Measurements from ENCODE around the gene MTNR1A.

Gene MTNR1A

DNA sequence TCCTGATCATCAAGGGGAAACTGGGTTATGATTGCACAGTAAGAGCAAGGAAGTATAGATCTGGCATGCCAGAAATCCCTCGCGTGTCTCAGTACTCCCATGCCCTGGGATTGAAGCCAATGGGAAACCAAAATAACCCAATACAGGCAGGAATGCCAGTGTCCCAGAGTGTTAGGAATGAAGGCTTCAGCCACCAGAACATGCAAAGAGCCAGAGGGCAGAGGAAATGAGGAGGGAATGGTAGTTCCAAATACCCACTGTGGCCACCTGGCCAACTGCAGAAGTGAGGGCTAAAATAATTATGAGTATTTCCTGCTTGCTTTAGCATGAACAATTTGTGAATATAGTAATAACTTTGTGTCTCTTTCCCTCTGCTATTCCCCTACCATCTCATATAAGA, 12.2 kb downstream of the MTNR1A start:
- TF ChIP-seq FOXP2 (optimal IDR thresholded peaks at IDR 0.05; ENCODE audit: borderline replicate concordance, extremely low read depth, extremely low read length, insufficient read depth), result no peak
- TF ChIP-seq REST (IDR thresholded peaks at IDR 0.05; ENCODE audit: insufficient read depth in 1 of 2, low read depth in 2 of 2, low read length in 2 of 2), result no peak
- no peak for TF ChIP-seq SIN3A (IDR thresholded peaks at IDR 0.05; ENCODE audit: borderline replicate concordance, insufficient read depth, low read length)

DNA sequence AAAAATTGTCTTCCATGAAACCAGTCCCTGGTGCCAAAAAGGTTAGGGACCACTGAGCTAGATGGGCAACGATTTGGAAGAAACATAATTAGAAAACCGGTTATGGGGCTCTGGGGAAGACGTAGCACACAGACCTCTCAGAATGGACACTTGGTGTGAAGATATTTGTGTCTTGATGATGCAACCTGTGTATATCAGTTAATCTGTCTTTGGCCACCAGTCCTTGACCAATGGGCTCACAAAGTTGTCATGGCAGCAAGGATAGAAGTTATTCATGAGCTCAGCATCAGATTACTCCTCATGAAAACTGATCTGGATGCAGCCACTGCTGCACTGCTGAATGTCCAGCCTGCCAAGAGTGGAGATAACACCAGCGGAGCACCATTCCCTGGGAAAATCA, 13.6 kb downstream of the MTNR1A start:
- TF ChIP-seq SIN3A (IDR thresholded peaks at IDR 0.05; ENCODE audit: borderline replicate concordance, insufficient read depth, low read length), result no peak
- no peak for TF ChIP-seq REST (IDR thresholded peaks at IDR 0.05; ENCODE audit: insufficient read depth in 1 of 2, low read depth in 2 of 2, low read length in 2 of 2)
- no peak for TF ChIP-seq TAF1 (IDR thresholded peaks at IDR 0.05; ENCODE audit: borderline replicate concordance, insufficient read depth, low read length)
- TF ChIP-seq FOXP2 (optimal IDR thresholded peaks at IDR 0.05; ENCODE audit: borderline replicate concordance, extremely low read depth, extremely low read length, insufficient read depth), result no peak
- no peak for TF ChIP-seq POLR2AphosphoS5 (IDR thresholded peaks at IDR 0.05; ENCODE audit: low read depth, low read length)

DNA sequence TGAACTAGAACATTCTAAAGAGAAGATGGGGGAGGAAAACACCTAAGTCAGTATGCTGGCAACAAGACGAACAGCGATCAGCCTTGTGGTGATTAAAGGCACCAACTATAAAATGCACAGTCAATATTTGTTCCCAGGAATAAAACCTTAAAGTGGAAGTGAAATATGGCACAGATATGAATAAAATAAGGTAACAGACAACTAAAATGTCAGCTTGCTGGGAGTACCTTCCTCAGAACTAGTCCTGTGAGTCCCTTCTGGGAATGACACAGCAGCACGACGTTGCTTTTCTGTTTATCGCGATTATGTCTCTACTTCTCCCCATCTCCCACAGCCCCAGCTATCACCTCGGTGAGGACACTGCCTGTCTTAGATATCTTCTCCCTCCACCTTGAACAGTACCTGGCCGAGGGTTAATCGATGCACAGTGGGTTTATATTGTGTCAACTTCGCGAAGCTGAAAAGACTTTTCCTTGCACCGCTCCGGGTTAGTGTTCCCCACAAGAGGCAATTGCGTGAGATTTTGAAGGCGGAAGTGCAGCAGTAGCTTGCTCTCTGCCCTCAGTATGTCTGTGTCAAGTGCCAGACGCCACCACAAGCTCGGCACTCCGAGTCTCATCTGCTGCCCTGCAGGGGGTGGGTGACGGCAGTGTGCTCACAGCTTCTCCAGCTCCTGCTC, 17.4 kb downstream of the MTNR1A start:
- TF ChIP-seq REST (IDR thresholded peaks at IDR 0.05; ENCODE audit: insufficient read depth in 1 of 2, low read depth in 2 of 2, low read length in 2 of 2) (no peak), TAF1 (IDR thresholded peaks at IDR 0.05; ENCODE audit: borderline replicate concordance, insufficient read depth, low read length) (no peak), POLR2AphosphoS5 (IDR thresholded peaks at IDR 0.05; ENCODE audit: low read depth, low read length) (no peak), SIN3A (IDR thresholded peaks at IDR 0.05; ENCODE audit: borderline replicate concordance, insufficient read depth, low read length) (no peak), FOXP2 (optimal IDR thresholded peaks at IDR 0.05; ENCODE audit: borderline replicate concordance, extremely low read depth, extremely low read length, insufficient read depth) (no peak)

- TF ChIP-seq REST (IDR thresholded peaks at IDR 0.05; ENCODE audit: insufficient read depth in 1 of 2, low read depth in 2 of 2, low read length in 2 of 2) (no peak), TAF1 (IDR thresholded peaks at IDR 0.05; ENCODE audit: borderline replicate concordance, insufficient read depth, low read length) (no peak), POLR2AphosphoS5 (IDR thresholded peaks at IDR 0.05; ENCODE audit: low read depth, low read length) (no peak), SIN3A (IDR thresholded peaks at IDR 0.05; ENCODE audit: borderline replicate concordance, insufficient read depth, low read length) (no peak)
These were observed 19.1 kb downstream of the MTNR1A start for GRCh38 chr4:186536285-186536684.

- TF ChIP-seq SIN3A (IDR thresholded peaks at IDR 0.05; ENCODE audit: borderline replicate concordance, insufficient read depth, low read length), result no peak
- no peak for TF ChIP-seq TAF1 (IDR thresholded peaks at IDR 0.05; ENCODE audit: borderline replicate concordance, insufficient read depth, low read length)
- TF ChIP-seq REST (IDR thresholded peaks at IDR 0.05; ENCODE audit: insufficient read depth in 1 of 2, low read depth in 2 of 2, low read length in 2 of 2), result no peak
- no peak for TF ChIP-seq POLR2AphosphoS5 (IDR thresholded peaks at IDR 0.05; ENCODE audit: low read depth, low read length)
- no peak for TF ChIP-seq FOXP2 (optimal IDR thresholded peaks at IDR 0.05; ENCODE audit: borderline replicate concordance, extremely low read depth, extremely low read length, insufficient read depth)
These were observed 21.3 kb downstream of the MTNR1A start for GRCh38 chr4:186534056-186534455.
